ENCODE measurements around the gene INPP5E. TPM values are rescaled to one million over a fixed set of nuclear protein-coding genes. Genes with fewer than 3 reads are reported as not detected.

INPP5E gene
- total RNA-seq, 1 experiment from 2014 or later = 18.3 TPM

DNA sequence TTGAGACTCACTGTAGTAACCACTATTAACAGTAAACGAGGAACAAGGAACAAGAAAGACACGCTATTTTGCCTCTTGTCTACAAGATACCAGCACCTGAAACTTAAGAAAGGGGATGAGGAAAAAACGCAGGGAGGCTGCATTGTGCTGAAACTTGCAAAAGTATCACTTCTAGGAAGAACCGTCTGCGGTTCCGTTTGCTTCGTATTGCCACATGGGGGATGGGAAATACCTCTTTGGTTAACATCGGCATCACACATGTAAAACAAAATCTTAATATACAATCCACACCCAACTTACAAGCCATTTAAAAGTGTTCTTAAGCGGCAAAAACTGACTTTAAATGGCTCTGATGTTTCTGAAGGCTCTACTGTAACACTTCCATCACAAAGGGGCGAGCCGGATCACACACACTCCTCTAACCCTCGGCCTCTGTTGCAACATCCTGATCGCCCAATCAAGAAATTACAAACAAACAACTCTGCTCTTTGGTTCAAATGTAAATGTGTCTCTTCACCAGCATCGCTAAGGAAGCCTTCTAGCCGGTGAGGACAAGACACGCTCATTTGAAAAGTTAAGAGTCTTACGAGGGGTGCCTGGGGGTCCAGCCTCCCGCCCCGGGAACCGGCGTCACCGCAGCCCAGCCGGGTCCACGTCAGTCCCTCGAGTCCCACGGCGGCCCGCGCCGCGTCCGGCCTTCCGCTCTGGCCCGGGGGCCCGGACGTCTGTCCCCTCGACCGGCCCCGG lies 42.6 kb upstream of the INPP5E start:
- peak in 1 of 2 experiments; percentile 34 for DNase-seq
- H3K27me3 ChIP-seq = no peaks in the 10 kb centered on the region
- no peaks in the 10 kb centered on the region for H3K9me3 ChIP-seq (replicated peaks)

DNA sequence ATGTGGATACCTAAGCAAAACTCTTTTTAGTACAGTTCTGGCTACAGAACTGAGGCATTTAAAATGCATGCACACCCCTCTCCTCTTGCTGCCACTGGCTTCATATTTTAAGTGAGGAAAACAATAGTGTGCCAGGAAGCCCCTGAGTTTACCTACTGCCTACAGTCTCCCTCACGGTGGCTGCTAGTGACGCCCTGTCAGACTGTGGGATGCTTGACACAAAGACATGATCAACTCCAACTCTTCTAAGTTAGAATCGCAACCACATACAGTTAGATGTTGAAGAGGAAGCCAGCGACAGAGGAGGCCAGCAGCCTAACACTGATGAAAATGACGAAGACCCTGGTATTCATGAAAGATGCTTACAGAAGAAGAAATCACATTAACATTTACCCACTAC lies 41.9 kb upstream of the INPP5E start:
- no peak for DNase-seq
- no peaks in the 10 kb centered on the region for H3K9me3 ChIP-seq (replicated peaks)
- no peak overlapping the region for H3K27ac ChIP-seq
- peaks cover 6% of the 10 kb centered on the region; the same call in 1 of the 2 replicates for H3K4me1 ChIP-seq
- H3K4me3 ChIP-seq = peak overlapping the region; percentile 93
- no peaks in the 10 kb centered on the region for H3K27me3 ChIP-seq
- peaks cover 20% of the 10 kb centered on the region for H3K36me3 ChIP-seq

More for the DNA sequence above, 42.6 kb upstream of the INPP5E start:
- Histone ChIP-seq H3K4me1 (peaks cover 6% of the 10 kb centered on the region; the same call in 1 of the 2 replicates), H3K27ac (peak overlapping the region; percentile 68), H3K36me3 (peaks cover 14% of the 10 kb centered on the region), H3K4me3 (peak overlapping the region; percentile 93)

DNA sequence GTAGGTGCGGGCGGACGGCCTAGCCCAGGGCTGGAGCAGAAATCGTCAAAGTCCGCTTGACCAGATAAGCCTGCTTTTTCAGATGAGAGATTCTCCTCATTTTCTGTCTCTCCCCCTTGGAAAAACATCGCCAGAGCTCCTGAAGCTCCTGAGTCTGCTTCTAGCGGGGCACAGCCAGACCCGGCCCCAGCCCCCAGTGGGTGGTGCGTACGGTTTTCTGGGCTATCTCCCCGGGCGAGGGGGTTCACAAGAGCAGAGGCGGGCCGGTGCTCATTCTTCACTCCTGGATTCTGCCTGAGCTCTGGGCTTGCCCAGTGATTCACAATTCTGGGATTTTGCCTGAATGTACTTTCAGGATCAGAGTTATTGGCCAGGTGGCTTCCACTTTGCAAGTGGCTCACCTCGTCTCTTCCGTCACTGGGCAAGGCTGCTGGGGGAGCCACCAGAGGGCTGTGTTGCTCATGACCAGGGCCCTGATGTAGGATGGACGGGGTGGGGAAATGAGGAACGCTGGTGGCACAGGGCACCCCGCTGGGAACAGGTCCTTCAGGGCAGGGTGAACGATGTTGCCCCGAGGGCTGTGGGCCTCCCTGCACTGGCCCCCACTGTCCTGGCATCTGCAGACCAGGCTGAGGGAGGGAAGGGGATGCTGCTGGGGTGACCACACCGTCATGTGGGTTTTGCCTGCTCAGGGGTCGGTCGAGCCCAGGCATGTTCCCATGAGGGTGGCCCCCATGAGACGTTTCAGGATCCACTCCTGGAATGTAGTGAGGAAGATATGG lies 36.9 kb upstream of the INPP5E start:
- Histone ChIP-seq H3K27me3 (no peaks in the 10 kb centered on the region), H3K27ac (no peak overlapping the region), H3K4me3 (no peak overlapping the region), H3K9me3 (replicated peaks) (no peaks in the 10 kb centered on the region), H3K36me3 (peaks cover 70% of the 10 kb centered on the region), H3K4me1 (no peaks in the 10 kb centered on the region)
- no peak for DNase-seq

DNA sequence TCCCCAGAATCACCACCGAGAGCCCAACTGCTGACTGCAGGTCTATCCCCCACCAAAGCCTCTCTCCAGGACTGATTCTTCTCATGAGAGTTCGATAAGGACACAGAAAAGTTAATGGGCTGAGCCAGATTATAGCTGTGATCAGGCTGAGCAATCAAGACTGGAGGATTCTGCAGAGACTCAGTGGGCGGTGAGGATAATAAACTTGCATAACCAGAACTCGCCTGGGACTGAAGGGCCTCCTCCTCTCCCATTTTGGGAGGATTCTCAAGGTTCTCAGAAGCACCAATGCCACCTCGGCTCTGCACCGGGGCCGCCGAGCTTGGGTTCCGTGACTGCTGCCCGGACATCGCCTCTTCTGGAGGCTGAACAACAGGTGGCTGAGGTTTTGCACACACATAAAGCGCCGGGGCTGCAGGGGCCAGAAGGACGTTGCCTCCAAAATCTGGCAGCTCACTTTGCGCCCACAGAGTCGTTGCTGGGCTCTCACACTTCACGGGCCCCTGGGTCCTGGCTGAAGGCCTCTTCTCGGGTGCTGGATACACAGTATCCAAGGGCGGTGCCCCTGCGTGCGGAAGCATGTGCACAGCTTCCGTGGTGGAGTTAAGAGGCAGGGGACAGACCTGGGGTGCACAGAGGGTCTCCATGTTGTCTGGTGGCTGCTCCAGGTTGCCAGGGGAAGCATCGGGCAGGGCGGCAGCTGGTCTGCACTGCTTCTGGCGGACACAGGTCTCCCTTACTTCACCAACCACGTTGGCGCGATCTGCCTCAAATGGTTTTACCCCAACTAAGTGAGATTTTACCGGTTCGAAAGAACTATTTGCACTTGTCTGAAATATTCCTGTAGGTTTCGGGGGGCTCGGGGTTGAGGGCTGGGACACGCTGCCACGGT lies 35.6 kb upstream of the INPP5E start:
- H3K27ac ChIP-seq = no peak overlapping the region
- peaks cover 82% of the 10 kb centered on the region for H3K36me3 ChIP-seq
- no peak overlapping the region for H3K4me3 ChIP-seq
- no peak for DNase-seq
- H3K9me3 ChIP-seq (replicated peaks) = no peaks in the 10 kb centered on the region
- no peaks in the 10 kb centered on the region for H3K4me1 ChIP-seq
- H3K27me3 ChIP-seq = no peaks in the 10 kb centered on the region

DNA sequence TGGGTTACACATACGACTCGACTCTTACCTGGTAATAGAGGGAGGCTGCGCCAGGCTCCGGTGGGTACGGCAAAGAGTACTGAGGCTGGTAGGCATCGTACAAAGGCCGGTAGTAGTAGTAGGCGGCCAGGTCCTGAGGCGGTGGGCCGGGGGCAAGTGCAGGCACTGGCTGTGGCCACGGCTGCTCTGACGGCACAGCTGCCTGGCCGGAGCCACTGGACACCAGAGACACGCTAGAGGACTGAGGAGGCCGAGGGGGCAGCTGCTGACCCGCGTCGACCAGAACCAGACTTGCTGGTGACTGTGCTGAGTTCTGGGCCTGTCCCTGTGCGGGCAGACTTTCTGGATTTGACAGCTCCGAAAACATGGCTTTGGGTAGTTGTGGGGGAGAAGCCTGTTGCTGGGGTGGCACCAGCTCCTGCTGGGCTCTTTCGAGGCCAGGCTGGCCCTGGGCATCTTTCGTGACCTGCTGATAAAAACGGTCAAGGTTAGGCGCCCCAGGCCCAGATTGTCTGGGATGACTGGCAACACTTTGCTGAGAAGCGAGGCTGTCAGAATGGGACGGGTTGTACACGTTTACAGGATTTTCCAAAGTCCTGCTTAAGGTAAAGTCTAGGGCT lies 34.5 kb upstream of the INPP5E start:
- H3K4me3 ChIP-seq = no peak overlapping the region
- no peaks in the 10 kb centered on the region for H3K9me3 ChIP-seq (replicated peaks)
- H3K27me3 ChIP-seq = no peaks in the 10 kb centered on the region
- peaks cover 93% of the 10 kb centered on the region for H3K36me3 ChIP-seq
- H3K4me1 ChIP-seq = 0 out of 2 replicates have a peak, but pooled peaks cover 3% of the 10 kb centered on the region
- H3K27ac ChIP-seq = no peak overlapping the region
- no peak for DNase-seq

DNA sequence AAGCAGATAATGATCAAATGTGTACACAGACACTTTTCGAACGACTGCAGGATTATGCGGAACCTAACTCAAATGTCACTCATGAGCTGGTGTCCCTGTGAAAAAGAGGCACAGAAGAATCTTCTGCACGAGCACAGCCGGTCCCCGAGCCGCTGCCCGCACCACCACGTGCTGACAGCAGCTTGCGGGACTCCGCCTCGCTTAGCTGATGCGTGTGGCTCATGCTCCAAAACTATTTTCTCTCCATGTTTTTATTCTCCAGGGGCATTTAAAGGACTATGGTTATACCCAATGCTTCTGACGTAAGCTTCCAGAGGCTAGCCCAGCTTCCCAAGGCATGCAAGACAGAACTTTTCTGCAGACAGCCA lies 33.7 kb upstream of the INPP5E start:
- Histone ChIP-seq H3K27ac (no peak overlapping the region), H3K27me3 (no peaks in the 10 kb centered on the region), H3K9me3 (replicated peaks) (no peaks in the 10 kb centered on the region), H3K36me3 (peaks cover 88% of the 10 kb centered on the region), H3K4me1 (peaks cover 11% of the 10 kb centered on the region), H3K4me3 (no peak overlapping the region)
- no peak for DNase-seq

DNA sequence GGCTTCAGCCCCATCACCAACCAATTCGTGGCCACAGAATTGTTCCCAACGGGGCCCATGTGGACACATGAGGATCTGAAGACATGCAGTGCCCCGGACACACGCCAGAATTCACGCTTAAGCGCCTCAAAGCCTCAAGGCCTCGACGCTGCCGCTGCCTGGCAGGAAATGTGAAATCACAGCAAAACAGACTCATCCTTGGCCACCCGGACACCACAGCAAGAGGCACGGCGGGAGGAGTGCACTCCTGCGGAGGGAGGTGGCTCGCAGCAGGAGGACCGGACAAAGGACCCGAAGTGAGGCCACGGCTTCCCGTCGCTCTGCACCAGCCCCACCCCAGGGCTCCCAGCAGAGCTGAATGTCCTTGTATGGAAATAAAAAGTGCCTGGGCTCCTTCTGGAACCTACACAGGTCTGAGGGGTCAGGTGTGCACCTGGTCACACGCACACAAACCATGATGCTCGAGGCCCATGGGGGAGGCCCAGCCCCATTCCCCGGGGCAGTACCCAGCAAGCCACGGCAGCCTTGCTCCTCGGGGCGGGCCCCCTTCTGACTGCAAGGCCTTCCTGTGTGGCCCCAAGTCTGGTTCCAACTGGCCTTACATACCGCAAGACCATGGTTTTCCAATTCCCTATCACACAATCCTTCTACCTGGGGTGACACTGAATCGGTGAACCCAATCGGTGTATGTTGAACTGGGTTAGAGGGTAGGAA lies 33.2 kb upstream of the INPP5E start:
- Histone ChIP-seq H3K4me3 (no peak overlapping the region), H3K4me1 (peaks cover 15% of the 10 kb centered on the region), H3K9me3 (replicated peaks) (no peaks in the 10 kb centered on the region), H3K27me3 (no peaks in the 10 kb centered on the region), H3K27ac (no peak overlapping the region), H3K36me3 (peaks cover 93% of the 10 kb centered on the region)
- no peak for DNase-seq

DNA sequence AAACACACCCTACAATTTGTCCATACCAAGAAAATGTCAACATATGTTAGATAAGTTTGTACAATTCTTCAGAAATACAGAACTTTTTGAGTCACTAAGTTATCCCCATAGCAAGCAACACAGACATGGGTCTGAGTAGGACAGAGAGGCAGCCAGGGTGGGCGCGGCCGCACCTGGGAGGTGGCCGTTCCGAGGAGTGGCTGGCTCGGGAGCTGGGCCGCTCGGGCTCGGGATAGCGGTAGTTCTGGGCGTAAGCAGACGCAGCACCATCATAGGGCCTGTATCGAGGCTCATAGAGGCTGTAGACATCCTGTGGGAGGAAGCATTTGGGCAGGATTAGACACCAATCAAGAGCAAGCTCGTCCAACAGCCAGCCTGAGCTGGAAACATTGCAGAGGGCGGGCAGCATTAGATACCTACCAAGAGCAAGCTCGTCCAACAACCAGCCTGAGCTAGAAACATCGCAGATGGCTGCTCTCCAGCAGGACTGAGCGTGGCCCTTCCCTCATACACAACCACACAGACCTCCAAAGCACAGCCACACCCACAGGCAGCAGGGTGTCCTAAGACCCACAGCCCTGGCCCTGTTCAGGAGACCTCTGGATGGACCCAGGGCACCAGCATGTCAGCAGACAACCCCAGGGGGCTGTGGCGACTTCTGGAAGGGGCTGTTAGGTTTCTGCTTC lies 32.3 kb upstream of the INPP5E start:
- H3K4me3 ChIP-seq = no peak overlapping the region
- H3K27ac ChIP-seq = no peak overlapping the region
- no peaks in the 10 kb centered on the region for H3K9me3 ChIP-seq (replicated peaks)
- H3K4me1 ChIP-seq = peaks cover 17% of the 10 kb centered on the region
- H3K36me3 ChIP-seq = peaks cover 90% of the 10 kb centered on the region
- H3K27me3 ChIP-seq = no peaks in the 10 kb centered on the region
- DNase-seq = no peak

DNA sequence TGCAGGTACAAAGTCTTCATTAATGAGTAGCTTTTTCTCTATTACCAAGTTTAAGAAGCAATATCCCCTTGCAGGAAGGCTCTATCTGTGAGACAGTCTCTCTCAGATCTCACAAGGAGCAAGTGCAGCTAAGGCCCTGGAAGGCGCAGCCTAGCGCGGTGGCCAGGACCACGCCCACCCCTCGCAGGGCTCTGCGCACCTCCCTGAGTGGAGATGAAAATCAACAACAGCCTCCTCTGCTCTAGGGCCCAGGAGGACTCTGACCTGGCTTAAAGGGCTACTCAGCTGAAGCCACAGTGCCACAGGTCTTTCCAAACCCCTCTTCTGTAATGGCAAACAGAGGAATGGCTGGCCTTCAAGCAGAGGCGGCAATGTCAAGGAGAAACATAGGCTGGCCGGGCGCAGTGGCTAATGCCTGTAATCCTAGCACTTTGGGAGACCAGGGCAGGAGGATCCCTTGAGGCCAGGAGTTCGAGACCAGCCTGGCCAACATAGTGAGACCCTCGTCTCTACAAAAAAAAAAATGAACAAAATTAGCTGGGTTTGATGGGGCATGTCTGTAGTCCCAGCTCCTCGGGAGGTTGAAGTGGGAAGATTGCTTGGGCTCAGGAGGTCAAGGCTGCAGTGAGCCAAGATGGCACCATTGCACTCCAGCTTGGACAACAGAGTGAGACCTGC lies 31.3 kb upstream of the INPP5E start:
- Histone ChIP-seq H3K27me3 (no peaks in the 10 kb centered on the region), H3K27ac (no peak overlapping the region), H3K4me3 (no peak overlapping the region), H3K36me3 (peaks cover 90% of the 10 kb centered on the region), H3K4me1 (peaks cover 17% of the 10 kb centered on the region), H3K9me3 (replicated peaks) (no peaks in the 10 kb centered on the region)
- no peak for DNase-seq

DNA sequence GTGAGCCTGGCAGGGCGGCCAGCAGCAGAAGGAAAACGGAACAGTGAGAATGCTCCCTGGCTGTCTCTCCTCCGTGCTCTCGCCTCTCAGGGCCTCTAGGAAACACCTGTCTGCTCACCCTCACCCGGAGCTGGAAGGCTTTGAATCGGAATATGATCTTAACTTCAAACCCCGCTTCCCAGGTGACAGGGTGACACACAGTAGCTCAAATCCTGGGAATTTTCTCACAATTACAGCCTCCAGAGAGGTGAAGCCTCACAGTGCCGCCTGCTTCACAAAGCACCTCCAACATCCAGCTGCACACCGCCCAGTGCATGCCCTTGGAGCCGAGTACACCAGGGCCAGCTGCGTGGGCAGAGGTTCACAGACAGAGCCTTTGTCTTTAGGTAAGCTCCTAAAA lies 30.7 kb upstream of the INPP5E start:
- Histone ChIP-seq H3K4me1 (peaks cover 17% of the 10 kb centered on the region), H3K4me3 (no peak overlapping the region), H3K36me3 (peaks cover 90% of the 10 kb centered on the region), H3K27me3 (no peaks in the 10 kb centered on the region), H3K27ac (no peak overlapping the region), H3K9me3 (replicated peaks) (no peaks in the 10 kb centered on the region)
- DNase-seq = no peak

DNA sequence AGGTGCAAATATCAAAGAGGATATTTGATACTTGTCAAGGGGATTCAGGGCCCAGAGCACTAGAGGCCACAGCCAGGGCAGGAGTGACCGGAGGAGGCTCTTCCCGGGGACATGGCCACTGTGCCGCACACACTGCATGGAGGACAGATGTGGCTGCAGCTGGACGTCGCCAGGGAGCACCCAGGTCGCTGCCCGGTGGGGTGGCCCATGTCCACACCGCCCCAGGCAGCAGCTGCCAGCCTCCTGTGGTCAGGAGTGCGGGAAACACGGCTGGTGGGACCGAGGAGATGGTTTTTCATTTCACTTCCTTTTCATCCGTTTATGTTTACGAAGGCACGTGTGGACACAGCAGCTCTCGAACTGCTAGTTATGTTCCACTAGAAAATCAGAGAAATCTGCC lies 28.1 kb upstream of the INPP5E start:
- H3K4me1 ChIP-seq = peaks cover 17% of the 10 kb centered on the region
- peak in 1 of 2 experiments; percentile 50 for DNase-seq
- H3K36me3 ChIP-seq = peaks cover 88% of the 10 kb centered on the region

DNA sequence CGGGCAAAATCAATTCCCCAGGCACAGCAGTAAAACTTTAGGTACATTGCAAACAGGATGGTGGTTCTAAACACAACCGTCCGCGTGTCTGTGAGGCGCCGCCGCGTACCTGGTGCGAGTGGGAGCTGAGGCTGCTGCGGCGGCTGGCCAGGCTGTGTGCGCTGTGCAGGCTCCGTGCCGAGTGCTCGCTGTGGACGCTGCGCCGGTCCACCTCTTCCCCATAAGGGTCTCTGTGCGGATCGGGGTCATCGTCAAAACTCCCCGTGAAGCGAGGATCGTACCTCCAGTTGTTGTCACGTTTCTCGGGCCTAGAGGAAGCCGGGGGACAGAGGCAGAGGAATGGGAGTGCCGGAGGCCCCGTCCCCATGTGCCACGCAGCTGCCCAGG lies 26.5 kb upstream of the INPP5E start:
- DNase-seq = no peak
- Histone ChIP-seq H3K4me1 (peaks cover 17% of the 10 kb centered on the region), H3K27me3 (no peaks in the 10 kb centered on the region), H3K4me3 (no peak overlapping the region), H3K36me3 (peaks cover 86% of the 10 kb centered on the region), H3K27ac (no peak overlapping the region), H3K9me3 (replicated peaks) (no peaks in the 10 kb centered on the region)

More for the DNA sequence above, 28.1 kb upstream of the INPP5E start:
- Histone ChIP-seq H3K9me3 (replicated peaks) (no peaks in the 10 kb centered on the region), H3K4me3 (no peak overlapping the region), H3K27ac (no peak overlapping the region), H3K27me3 (no peaks in the 10 kb centered on the region)
